Measurements from ENCODE around the gene TFDP1.

TFDP1 gene

DNA sequence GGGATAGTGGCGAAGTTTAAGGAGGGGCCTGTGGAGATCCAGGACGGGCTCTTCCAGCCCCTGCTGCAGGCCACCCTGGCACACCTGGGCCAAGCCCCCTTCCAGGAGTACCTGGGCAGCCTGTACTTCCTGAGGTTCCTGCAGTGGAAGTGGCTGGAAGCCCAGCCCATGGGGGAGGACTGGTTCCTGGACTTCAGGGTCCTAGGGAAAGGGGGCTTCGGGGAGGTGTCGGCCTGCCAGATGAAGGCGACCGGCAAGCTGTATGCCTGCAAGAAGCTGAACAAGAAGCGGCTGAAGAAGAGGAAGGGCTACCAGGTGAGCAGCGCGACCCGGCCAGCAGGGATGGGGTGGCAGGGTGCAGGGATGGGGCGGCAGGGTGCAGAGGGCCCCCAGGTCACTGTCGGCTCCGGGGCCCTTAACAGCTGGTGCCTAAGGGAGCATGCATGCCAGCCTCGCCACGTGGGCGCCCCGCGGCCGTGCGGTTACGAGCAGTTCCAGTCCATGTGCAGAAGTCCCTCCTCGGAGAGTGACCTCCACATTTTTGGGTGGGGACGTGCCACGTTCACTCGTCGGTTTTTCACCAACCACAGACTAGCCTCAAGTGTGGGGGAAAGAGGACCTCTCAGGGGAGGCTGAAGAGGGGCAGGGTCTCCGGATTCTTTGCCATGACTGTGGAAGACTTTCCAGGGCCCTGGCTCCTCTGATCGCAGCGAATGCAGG, 83.4 kb downstream of the TFDP1 start:
- TF ChIP-seq, protein P1, sequence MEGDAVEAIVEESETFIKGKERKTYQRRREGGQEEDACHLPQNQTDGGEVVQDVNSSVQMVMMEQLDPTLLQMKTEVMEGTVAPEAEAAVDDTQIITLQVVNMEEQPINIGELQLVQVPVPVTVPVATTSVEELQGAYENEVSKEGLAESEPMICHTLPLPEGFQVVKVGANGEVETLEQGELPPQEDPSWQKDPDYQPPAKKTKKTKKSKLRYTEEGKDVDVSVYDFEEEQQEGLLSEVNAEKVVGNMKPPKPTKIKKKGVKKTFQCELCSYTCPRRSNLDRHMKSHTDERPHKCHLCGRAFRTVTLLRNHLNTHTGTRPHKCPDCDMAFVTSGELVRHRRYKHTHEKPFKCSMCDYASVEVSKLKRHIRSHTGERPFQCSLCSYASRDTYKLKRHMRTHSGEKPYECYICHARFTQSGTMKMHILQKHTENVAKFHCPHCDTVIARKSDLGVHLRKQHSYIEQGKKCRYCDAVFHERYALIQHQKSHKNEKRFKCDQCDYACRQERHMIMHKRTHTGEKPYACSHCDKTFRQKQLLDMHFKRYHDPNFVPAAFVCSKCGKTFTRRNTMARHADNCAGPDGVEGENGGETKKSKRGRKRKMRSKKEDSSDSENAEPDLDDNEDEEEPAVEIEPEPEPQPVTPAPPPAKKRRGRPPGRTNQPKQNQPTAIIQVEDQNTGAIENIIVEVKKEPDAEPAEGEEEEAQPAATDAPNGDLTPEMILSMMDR (IDR thresholded peaks at IDR 0.05; ENCODE audit: borderline replicate concordance, control extremely low read depth, extremely low read depth, insufficient read depth, missing control alignments) = no peak
- DNase-seq (ENCODE audit: low spot score) = no peak
- in situ Hi-C loops (cut with MboI; ENCODE audit: low sequenced_read_pairs, unreplicated experiment) = no loop called here

DNA sequence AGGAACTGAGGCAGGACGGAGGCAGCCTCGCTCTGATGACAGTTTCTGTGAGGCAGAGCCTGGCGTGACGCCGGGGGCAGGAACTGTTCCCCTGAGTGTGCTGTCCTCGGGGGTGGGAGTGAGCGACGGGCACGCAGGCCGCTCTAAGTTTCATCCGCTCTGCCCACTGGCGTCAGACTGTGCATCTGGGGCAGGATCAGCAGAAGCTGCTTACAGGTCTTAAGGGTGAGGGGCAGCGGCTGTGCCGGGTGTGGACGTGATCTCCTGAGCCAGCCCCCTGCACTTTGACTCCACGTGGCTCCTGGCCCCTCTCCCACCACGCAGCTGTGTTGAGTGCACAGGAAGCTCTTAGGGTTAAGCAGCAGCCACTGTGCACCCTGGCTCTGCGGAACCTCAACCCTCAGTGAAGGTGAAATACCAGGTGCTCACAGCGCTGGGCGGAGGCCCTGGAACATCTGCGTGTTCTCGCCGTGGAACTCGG, 84.0 kb downstream of the TFDP1 start:
- no peak for DNase-seq (ENCODE audit: low spot score)
- TF ChIP-seq, protein P1 (IDR thresholded peaks at IDR 0.05; ENCODE audit: borderline replicate concordance, control extremely low read depth, extremely low read depth, insufficient read depth, missing control alignments) = no peak
- in situ Hi-C loops (cut with MboI; ENCODE audit: low sequenced_read_pairs, unreplicated experiment) = no loop called here

DNA sequence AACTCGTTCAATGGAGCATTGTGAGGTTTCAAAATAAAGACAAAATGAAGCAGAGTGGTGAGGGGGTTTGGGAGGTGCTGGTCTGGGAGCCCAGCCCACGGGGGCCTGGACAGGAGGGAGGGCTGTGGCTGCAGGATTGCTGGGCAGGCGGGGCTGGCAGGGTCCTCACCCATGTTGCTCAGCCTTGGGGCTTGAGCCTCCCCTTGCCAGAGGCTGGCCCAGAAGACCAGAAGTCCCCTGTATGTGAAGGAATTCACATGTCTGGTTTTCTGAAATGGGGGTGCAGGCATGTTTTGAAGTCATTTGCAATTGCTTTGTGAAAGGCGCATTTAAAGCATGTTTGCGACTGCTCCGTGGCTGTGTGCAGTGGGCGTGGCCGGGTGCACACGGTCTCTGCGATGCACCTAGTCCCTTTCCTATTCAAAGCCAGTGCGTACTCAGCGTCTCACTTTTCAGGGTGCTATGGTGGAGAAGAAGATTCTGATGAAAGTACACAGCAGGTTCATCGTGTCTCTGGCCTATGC, 84.7 kb downstream of the TFDP1 start:
- in situ Hi-C loops (cut with MboI; ENCODE audit: low sequenced_read_pairs, unreplicated experiment) = no loop called here
- TF ChIP-seq, protein P1 (IDR thresholded peaks at IDR 0.05; ENCODE audit: borderline replicate concordance, control extremely low read depth, extremely low read depth, insufficient read depth, missing control alignments) = no peak

DNA sequence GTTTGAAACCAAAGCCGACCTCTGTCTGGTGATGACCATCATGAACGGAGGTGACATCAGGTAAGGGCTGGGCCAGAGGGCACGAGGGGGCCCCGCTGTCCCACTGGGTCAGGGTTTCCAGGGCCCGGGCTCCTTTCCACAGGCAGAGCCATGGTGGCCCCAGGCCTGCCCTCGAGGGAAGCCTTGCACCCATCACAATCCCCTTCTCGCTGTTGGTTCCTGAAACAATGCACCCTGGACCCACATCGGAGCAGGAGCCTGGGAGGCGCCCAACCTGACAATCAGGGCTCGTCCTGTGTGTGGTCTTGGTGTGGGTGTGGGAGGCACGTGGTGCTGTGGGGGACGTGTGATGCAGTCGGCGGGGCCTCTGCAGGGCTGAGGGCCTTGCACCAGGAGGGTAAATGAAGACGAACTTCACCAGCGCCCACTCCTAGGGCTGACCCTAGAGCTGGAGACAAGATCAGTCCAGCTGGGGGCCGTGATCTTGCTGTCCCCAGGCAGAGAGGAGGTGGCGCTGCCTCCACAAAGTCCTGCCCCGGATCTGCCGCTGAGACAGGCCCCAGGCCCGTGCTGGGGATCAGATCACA, 85.3 kb downstream of the TFDP1 start:
- no peak for DNase-seq (ENCODE audit: low spot score)
- in situ Hi-C loops (cut with MboI; ENCODE audit: low sequenced_read_pairs, unreplicated experiment) = no loop called here
- TF ChIP-seq, protein P1 (IDR thresholded peaks at IDR 0.05; ENCODE audit: borderline replicate concordance, control extremely low read depth, extremely low read depth, insufficient read depth, missing control alignments) = no peak

More for the DNA sequence above, 84.7 kb downstream of the TFDP1 start:
- DNase-seq (ENCODE audit: low spot score) = no peak

DNA sequence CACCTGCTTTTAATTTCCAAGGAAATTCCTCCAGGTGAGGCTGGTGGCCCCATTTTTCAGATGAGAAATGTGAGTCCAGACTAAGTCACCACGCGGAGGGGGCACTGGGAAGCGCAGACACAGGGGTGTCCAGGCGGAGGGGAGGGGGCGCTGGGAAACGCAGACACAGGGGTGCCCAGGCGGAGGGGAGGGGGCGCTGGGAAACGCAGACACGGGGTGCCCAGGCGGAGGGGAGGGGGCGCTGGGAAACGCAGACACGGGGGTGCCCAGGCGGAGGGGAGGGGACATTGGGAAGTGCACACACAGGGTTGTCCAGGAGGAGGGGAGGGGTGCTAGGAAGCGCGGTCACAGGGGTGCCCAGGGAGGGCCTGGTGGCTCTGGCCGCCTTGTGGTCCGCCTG, 86.0 kb downstream of the TFDP1 start:
- no peak for DNase-seq (ENCODE audit: low spot score)
- TF ChIP-seq, protein P1 (IDR thresholded peaks at IDR 0.05; ENCODE audit: borderline replicate concordance, control extremely low read depth, extremely low read depth, insufficient read depth, missing control alignments) = no peak
- in situ Hi-C loops (cut with MboI; ENCODE audit: low sequenced_read_pairs, unreplicated experiment) = no loop called here

DNA sequence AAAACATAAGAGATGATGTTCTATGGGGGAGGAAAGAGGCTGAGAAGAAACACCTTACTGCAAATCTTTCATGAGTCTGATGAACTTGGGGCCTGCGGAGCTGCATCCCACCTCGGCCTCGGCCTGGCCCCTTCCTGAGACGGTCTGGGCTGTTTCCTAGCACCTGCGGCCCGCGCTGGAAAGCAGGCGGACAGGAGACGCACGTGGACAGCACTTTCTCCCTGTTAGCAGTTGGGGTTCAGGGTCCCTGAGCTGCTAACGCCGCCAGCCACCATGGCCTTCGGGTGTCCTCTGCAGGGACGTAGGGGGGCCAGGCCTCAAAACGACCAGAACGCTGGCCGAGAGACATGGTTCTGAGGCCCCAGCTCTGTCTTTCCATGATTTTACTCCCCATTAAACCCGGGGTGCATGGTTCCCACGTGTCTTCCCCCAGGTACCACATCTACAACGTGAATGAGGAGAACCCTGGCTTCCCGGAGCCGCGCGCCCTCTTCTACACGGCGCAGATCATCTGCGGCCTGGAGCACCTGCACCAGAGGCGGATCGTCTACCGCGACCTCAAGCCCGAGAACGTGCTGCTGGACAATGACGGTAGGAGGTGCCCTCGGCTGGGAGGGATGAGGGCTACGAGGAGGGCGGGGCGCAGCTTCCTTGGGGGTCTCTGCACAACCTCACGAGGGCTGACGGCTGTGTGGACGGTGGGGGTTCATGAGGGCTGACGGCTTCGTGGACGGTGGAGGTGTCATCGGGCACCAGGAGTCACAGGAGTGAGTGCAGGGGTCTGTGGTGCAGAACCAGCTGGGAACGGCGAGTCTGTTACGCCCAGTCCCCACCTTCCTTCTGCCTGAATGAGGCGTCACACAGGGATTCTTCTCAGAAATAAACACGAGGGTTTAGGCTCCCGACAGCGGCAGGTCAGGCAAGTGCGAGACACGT, 86.8 kb downstream of the TFDP1 start:
- DNase-seq (ENCODE audit: low spot score) = no peak
- TF ChIP-seq, protein P1 (IDR thresholded peaks at IDR 0.05; ENCODE audit: borderline replicate concordance, control extremely low read depth, extremely low read depth, insufficient read depth, missing control alignments) = no peak
- in situ Hi-C loops (cut with MboI; ENCODE audit: low sequenced_read_pairs, unreplicated experiment) = no loop called here

All from GM13976 (cell line).